ENCODE results near the gene BCL2L15.

BCL2L15 gene

DNA sequence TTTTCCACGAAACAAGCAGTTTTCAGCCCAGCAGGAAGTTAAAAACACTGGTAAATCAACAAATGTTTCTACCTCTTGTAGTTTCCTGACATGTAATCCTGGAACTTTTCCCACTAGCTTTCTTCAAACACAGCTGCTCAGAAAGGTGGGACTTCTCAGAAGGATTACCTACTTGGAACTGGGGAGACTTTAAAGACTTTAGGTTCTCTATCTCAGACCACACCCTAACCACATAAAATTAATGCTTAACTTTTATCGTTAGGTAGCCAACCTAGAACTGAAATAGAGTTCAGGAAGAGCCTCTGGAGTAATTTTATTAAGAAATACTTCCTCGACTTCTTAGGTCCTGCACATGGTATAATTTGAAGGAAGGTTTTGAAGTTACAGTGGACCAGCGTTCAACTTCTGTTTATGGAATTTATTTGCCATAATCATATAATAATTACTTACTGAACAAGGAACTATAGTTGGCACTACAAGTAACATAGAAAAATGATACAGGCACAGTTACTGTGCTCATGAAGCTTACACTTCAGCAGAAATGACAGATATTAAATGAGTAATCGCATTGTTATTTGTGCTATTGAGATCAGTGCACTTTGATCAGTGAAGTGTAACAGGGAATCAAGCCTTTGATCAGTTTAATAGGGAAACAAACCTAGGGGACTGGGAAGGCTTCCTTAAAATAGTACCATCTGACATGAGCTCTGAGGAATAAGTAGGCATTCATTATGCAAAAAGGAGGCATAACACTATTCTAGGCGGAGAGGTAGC lies at the start of gene BCL2L15:
Gene BCL2L15 (minus strand): TSS at position 180 of the 774 bp plus-strand sequence. CDS start 206 bp downstream, outside the sequence.
- DNase-seq: no peak

DNA sequence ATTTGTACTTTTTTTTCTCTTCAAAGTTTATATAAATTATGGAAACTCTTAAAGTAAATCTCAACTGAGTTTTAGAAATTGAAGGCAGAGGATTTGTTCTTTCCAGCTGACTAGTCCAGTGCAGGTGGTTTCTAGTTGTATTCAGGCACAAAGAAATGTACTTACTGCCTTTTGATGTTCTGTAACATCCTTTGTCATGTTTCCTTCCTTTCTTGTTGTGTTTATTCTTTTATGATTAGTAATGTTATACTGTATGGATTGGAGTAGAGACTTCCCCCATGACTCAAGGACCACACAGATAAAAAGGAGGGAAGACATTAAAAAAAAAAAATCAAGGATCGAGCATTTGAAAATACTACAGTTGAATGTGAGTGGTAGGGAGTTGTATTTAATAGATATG lies 49.8 kb upstream of the BCL2L15 start:
- no peak for DNase-seq

DNA sequence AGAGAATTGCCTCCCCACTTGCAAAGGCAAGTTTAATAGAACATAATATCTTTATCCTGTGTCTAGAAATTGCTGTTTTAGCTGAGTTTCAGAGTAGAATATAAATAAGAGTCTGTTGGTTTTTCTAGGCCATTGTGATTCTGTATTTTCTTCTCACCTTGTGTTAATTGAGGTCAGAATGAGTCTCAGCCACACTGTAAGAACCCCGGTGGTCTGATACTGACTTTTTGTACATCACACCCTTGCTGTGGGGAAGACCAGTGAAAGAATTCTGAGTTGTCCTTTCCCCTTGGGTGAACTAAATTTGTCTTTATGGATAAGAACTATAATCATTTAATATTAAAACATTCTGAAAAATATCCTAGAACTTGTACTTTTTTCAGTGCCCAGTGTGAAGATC lies 48.6 kb upstream of the BCL2L15 start:
- no peak for DNase-seq

DNA sequence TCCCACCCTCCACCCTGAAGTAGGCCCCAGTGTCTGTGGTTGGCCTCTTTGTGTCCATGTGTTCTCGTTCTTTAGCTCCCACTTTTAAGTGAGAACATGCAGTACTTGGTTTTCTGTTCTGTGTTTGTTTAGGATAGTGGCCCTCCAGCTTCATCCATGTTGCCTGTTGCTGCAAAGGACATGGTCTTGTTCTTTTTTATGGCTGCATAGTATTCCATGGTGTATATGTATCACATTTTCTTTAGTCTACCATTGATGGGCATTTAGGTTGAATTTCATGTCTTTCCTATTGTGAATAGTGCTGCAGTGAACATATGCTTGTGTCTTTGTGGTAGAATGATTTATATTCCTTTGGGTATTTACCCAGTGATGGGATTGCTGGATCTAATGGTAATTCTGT lies 47.8 kb upstream of the BCL2L15 start:
- no peak for DNase-seq

DNA sequence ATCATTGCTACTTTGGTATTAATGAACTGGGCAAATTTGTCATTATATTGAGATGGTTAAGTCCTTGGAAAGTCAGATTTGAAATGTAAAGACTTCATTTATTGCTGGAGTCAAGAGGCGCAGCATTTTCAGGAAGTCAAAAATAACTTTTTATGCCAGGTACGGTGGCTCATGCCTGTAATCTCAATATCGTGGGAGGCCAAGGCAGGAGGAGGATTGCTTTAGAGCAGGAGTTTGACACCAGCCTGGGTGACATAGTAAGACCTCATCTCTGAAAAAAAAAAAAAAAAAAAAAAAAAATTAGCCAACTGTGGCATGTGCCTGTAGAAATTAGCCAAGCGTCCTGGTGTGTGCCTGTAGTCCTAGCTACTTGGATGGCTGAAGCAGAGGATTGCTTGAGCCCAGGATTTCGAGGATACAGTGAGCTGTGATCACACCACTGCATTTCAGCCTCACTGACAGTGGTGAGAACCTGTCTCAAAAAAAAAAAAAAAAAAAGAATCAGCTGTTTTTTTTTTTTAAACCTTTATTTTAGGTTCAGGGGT lies 47.2 kb upstream of the BCL2L15 start:
- DNase-seq: no peak

DNA sequence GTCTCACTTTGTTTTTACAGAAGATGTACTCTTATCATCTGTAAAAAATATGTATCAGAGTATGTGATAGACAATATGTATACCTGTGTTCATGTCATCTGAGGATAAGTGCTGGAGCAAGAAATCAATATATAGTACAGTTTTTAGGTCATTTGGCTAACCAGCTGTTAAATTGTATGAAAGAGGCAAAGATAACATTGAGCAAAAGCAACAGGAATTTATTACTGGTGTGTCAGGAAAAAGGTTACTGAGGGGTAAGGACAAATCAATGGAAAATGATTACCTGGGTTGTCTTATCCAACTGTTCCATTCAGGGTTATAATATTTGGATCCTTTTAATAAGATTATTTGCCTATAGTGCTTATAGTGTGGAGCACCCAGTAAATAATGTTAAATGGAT lies 46.6 kb upstream of the BCL2L15 start:
- DNase-seq: no peak

DNA sequence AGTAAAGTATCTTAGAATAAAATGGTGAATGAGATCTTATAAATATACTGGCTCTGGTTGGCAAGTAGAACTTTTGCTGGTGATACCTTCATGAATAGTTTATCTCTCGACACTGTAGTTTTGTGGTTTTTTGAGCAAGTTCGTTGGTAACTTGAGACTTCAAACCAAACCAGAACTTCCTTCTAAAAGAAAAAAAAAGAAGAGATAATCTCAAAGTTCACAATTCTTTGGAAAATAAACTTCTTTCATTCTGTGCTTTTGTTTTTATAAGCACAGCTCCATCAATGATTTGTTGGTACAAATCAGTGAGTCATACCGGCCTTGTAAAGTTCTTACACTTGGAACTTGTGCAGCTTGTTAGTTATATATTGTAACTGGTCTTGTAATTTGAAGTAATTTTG lies 44.1 kb upstream of the BCL2L15 start:
- peak; percentile 75 to 79 for DNase-seq

DNA sequence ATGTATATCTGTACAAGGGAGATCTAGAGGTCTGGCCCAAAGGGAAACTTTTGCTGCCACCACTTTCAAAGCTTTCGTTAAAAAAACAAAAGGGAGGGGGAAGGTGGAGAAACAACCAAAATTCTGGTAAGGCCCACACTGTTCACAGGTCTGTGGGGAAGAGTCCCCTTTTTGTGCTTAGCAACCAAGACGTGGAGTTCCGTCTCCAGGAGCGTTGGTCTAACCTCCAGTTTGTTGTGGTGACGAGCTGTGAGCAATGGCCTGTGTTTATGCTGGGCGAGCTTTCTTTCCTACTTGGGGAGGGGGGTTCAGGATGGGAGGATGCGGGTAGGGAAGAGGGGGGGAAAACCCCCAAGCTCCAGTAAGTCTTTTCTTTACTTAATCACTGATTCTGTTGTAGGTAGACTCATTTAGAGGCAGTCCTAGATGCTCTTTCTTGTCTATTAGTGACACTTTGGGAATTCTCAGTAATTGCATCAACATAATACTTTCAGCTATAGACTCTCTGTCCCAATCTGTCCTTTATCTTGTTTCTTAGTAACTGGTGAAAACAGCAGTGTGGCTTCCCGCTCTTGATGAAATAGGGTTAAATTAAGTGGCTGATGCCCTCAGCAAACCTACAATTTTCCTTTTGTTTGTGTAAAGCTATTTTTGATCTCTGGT lies 43.2 kb upstream of the BCL2L15 start:
- peak; percentile 79 to 83 for DNase-seq

DNA sequence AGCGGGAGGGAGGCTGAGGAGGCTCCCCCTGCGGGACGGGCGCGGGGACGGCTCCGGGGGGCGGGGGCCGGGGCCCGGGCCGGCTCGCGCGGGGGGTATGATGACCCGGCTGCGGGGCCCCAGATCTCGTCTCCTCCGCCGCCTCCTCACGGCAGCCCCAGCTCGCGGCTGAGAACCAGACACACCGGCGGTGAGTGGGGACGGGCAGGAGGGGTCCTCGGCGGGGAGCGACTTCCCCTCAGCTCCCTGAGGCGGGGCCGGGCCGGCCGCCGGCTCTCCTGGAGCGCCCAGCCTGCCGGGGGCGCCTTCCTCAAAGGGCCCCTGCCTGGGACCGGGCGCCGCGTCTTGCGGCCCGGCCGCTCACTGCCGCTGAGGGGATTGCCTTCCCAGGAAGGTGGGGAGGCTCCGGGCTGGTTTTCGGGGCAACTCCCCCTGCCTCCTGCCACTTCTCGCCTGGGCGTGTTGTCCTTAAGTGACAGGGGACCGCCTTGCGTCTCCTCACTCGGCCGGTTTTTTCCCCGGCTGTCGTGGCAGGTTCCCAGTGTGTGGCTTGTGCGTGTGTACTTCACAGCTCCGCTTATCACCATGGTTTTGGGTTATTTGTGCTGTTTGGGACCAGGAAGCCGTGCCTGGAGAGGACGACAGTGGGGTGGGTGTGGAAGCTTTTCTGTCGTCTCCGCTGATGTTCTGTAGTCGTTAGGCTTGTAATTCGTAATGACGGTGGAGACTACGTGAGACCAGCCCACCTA lies 42.5 kb upstream of the BCL2L15 start:
- DNase-seq: peak in 1 of 2 experiments; percentile 43

DNA sequence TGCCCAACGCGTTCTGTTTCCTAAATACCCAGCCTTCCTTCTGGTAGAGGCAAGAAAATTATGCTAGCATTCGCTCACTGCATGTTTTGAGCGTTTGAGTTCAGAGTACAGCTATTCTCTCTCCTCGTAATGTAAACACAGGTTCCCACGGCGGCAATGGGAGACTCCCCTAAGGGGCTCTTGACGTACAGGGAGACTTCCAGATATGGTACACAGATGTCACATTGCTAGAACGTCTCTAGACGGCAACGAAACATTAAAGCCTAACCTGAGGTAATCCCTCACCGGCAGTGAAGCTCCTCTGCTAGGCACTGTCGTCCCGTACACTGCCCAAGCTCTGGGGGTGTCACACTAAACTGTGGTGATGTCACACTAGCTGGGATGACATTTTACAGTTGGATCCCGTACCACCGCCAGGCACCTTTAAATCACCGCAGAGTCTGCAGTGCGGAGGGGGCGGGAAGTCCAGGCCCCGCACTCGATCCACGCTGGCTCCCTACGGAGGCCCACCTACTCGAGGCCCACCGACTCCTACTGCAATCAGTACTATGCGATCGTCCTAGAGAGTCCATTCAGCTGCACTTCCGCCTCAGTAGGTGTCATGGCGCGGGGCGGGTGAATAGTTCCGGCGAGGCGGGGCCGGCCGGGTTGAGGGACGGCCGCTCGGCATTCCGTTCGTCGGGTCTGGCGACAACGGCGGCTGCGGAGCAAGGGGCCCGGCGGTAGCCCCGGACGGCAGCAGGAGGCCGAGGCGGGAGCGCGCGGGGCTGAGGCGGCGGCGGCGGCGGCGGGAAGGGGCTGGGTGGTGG lies 41.8 kb upstream of the BCL2L15 start, which contains the start of gene HIPK1:
Gene HIPK1 (plus strand): TSS at position 384 of the 809 bp plus-strand sequence.
- DNase-seq: peak; percentile 88

DNA sequence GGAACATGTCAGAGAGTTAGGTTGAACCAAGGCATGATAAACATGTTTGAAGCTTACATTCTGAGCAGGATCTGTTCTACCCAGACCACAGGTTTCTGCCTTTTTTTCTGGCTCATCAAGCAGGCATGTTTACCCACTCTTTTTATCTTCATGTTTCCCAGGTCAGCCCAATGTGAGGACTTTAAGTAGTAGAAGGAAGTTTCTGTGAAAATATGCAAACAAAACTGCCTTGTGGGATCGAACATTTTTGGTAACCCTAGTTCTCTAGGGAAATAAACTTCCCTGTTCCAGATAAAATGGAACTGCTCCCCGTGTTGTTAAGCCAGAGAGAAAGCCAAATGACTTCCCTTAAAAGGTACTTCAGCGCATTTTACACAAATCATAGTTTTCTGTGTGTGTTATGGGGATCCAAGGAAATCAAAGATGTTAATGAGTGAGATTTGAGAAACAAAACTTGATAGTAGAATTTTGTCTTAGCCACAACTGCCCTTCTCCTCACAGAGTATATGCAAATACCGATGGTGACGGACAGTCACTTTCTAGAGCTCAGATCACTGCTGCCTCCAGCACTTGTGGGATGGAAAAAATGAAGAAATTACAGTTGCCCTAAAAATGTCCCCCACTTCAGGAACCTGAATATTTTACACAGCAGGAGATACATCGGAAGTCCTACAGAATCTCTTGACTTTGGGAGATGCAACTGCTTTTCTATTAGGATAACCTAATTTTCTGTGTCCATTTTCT lies 41.0 kb upstream of the BCL2L15 start:
- DNase-seq: peak; percentile 32 to 49

DNA sequence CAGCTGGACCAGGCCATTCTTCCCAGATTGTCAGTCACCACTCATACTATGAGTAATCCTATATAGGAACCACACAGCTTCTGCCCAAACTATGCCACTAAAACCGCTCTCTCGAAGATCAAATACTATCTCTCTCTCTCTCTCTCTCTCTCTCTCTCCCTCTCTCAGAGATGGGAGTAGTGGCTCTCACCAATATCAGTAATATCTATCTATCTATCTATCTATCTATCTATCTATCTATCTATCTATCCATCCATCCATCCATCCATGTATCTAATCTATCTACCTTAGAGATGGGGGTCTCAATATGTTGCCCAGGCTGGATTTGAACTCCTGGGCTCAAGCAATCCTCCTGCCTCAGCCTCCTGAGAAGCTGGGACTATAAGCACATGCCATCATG lies 37.1 kb upstream of the BCL2L15 start:
- no peak for DNase-seq

DNA sequence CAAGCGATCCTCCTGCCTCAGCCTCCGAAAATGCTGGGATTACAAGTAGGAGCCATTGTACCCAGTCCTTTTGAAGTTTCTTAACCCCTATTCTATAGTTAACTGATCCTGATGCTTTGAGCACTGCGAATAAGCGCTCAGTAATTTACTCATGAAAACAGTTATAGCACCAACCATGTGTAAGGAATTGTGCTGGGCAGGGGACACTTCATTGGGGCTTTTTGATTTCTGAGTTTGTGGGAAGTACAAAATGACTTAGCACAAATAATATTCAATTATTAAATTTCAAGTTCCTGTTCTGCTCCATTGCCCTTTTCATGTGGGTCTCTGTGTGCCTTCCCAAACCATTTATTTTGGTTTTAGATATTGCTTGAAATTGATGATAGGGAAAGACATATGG lies 35.6 kb upstream of the BCL2L15 start:
- no peak for DNase-seq

DNA sequence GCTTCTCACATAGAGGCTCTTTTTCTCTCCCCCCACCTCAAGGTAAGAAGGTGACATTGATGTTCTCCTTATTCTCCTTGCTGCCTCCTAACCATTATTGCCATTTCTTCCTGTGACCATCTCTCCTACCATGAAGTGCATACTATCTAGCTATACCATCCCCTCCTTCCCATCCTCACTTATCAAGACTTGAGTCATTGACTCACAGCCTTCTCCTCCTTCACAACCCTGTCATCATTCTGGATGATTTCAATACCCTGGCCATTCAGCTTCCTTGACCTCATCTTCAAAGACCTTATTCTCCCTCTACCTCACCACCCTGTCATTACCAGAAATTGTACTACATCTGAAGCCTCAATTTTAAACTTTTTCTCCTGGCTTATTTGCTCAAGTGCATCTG lies 30.9 kb upstream of the BCL2L15 start:
- no peak for DNase-seq

DNA sequence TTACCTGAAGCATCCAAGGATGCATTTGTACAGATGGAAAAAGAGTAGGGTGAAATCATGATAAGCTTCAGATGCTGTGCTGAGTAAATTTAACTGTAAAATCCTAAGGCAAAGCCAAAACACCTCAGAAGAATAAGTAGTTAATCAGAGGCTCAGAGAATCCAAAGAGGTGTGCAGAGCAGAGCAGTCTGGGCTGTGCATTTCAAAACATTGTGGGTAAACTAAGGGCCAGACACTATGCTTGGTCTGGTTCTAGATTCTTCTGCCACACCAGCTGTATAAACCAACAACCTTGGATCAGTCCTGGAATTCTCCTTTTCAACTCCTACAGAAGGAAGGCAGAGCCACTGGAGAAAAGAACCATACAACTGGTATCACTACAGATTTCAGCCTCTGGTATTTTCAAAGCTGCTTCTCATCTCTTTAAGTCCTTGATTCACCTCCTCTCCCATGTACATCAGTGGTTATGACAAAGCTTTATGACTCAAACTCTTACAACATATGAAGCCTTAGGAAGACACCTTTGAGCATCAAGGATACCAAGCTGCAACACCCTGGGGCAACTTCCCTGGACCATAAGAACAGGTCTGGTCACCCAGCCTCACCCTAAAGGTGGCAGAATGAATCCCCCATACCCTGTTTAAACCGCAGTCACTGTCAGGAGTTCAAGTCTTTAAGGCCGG lies 30.2 kb upstream of the BCL2L15 start:
- no peak for DNase-seq

DNA sequence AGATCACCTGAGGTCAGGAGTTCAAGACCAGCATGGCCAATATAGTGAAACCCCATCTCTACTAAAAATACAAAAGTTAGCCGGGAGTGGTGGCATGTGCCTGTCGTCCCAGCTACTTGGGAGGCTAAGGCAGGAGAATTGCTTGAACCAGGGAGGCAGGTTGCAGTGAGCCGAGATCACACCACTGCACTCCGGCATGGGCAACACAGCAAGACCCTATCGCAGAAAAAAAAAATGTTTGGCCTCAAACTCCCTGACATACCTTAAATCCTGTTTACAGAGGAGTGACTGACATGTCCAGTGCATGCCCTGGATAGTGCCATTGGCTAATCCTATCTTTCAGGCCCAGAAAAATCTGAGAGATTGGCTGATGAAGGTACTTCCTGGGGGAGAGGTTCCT lies 29.6 kb upstream of the BCL2L15 start:
- no peak for DNase-seq

DNA sequence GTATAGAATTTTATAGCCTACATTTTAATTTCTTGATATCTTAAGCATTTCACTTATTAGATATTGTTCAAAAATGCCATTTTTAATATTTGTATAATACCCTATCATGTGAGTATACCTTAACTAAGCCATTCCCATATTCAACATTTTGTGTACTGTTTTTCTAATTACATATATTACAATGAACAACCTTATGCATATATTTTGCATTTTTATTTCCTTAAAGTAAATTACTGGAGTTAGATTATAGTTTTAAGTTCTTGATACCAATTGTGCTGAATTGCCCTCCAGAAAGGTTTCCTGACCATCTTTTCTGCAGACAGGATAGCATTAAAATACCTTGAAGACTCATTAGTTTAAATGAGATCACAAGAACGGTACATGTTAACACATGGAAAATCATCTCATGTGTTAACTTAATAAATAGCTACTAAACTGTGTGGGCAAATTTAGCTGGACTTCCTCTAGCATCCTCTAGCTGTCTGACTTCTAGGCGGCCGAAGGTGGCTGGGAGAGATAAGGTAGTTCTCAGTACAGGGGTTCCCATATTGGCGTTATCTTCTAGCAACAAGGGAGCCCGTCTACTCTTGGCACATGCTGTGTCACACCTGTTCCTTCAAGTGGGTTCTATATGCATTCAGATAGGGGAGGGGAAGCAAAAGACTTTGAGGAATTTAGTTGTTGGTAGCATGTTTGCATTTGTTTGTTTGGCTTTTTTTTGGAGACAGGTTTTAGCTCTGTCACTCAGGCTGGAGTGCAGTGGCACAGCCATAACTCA lies 26.7 kb upstream of the BCL2L15 start:
- no peak for DNase-seq

DNA sequence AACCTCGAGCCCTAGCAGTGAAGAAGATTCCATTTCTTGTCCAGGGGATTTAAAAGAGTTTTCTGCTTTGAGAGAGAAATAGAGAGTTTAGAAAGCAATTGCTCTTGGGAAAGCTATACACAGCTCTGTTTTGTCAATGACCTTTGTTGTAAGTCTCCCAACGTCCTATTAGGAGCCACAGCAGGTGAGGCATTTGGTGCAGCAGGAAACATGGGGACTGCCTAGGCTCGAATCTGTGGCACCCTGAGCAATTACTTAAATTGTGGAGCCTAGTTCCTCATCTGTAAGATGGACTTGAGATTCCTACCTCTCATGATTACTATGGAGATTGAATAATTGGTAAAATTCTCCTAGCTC lies 25.9 kb upstream of the BCL2L15 start:
- no peak for DNase-seq

DNA sequence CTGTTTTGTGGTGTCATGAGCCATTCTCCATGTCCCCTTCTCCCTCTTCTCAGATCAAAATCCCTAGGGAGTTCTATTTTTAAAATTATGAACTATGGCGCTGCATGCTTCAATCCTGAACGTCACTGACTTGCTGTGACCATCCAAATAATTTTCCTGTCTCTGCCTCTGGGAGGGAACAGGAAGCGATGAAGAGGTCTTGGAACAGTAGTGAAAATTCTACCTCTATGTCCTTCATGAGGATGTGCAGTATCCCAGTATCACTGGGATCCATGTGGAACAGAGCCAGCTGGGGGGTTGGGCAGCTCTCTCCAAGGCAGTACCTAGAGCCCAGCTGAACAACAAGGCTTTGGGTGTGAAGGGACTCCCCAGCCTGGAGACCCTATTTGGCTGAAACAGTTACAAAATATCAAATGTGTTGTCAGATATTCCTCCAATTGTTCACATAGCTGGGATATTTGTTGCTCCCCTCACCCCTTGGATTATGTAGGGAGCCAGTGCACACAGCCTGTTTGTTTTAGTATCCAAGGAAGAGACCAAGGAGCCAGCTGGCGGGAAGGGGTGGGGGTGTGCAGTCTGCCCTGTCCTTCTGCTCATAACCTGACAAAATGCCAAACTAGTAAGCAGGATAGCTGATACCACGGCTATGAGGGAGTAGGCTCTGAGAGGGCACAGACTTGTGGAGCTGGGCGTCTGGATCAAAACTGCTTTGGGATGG lies 25.4 kb upstream of the BCL2L15 start:
- no peak for DNase-seq

DNA sequence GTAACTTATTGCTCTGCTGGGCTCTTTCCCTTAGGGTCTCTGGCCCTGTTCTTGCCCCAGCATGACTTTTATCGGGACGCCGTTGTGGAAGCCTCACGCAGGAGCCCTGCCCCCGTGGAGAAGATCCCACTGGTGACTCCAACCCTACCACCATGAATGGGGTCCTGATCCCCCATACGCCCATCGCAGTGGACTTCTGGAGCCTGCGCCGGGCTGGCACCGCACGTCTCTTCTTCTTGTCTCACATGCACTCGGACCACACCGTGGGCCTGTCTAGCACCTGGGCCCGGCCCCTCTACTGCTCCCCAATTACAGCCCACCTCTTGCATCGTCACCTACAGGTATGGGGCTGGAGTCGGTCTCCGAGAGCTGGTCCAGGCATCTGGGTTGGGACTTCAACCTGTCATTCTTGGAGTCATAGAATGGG lies 18.1 kb upstream of the BCL2L15 start:
- no peak for DNase-seq
